WTC11 (cell line): ENCODE data around the gene KRTAP21-1.

Experiments used
- FOXJ3 ChIP-seq: sonication (generic); formaldehyde crosslinking; IDR thresholded peaks from 2 replicates; pipeline ENCODE4 v1.9.0; 2021; ENCODE audit warnings: missing genetic modification reagents, mild to moderate bottlenecking, borderline replicate concordance
- SP1 ChIP-seq: sonication (generic); formaldehyde crosslinking; conservative IDR thresholded peaks from 2 replicates; pipeline ENCODE4 v1.8.1; 2022; ENCODE audit warnings: missing genetic modification reagents
- ZNF423 ChIP-seq: fragments of 250-450 bp; sonication (Bioruptor Pico); IDR thresholded peaks from 2 replicates; pipeline ENCODE4 v2.1.2; 2022; ENCODE audit warnings: mild to moderate bottlenecking, moderate library complexity
- TF ChIP-seq, protein P1 (sequence below): fragments of 200-600 bp; IDR thresholded peaks from 2 replicates; pipeline ENCODE4 v1.8.0; 2022; ENCODE audit warnings: antibody characterized with exemption

DNA sequence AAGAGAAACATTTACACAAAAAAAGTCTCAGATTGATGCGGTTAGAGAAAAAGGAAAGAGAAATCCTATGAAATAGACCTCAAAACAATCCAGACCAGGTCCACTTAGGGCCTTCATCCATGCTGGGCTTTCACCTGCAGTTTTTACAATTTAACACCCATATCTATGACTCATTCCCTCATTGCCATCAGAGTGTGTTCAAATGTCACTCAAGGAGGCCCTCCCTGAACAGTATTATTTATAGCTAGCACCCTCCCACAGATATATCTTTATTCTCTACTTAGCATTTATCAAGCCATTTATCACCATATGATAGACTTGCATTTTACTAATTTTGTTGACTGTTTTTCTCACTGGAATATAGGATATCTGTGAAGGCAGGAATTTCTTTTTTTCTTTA lies 35.8 kb downstream of the KRTAP21-1 start:
- TF ChIP-seq, protein P1, sequence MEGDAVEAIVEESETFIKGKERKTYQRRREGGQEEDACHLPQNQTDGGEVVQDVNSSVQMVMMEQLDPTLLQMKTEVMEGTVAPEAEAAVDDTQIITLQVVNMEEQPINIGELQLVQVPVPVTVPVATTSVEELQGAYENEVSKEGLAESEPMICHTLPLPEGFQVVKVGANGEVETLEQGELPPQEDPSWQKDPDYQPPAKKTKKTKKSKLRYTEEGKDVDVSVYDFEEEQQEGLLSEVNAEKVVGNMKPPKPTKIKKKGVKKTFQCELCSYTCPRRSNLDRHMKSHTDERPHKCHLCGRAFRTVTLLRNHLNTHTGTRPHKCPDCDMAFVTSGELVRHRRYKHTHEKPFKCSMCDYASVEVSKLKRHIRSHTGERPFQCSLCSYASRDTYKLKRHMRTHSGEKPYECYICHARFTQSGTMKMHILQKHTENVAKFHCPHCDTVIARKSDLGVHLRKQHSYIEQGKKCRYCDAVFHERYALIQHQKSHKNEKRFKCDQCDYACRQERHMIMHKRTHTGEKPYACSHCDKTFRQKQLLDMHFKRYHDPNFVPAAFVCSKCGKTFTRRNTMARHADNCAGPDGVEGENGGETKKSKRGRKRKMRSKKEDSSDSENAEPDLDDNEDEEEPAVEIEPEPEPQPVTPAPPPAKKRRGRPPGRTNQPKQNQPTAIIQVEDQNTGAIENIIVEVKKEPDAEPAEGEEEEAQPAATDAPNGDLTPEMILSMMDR = no peak
- TF ChIP-seq ZNF423 (CRISPR knock-in tag) (no peak), SP1 (no peak), FOXJ3 (CRISPR knock-in tag) (no peak)
